HCEC 1CT (cell line): ENCODE measurements around the gene ADSL.
"Not testable (repeated sequence)": the region's sequence is repeated elsewhere in the genome, so short reads cannot be mapped to it uniquely, and the experiment has no call there.

Source experiments
- DNase-seq: peaks from one replicate; pipeline ENCODE4 v3.0.0-alpha.2; 2017

The ADSL gene

DNA sequence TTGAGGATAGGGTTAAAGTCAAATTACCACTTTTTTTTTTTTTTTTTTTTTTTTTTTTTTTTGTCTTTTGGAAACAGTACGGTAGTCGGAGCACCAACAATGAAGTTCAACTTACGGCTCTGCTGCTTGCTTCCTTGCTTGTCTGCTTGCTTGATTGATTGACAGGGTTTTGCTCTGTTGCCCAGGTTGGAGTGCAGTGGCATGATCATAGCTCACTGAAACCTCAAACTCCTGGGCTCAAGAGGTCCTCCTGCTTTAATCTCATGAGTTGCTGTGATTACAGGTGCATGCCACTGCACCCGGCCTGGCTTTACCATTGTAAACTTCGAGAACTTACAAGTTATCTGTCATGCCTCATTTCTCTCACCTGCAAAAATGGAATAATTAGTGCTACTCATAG lies 29.8 kb downstream of the ADSL start:
- no peak for DNase-seq

DNA sequence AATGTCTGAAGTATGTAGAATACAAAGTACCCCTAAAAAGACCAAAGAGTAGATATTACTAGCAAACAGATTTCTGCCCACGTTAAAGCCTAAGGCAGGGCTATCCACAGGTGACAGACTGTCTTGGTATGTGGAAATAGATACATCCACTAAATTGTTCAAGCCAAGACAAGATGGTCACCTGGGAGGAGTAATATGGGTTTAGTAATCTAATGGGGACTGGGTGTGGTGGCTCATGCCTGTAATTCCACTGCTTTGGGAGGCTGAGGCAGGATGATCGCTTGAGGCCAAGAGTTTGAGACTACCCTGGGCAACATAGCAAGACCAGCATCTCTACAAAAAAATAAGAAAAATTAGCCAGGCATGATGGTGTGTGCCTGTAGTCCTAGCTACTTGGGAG lies 31.6 kb downstream of the ADSL start:
- DNase-seq, result no peak

DNA sequence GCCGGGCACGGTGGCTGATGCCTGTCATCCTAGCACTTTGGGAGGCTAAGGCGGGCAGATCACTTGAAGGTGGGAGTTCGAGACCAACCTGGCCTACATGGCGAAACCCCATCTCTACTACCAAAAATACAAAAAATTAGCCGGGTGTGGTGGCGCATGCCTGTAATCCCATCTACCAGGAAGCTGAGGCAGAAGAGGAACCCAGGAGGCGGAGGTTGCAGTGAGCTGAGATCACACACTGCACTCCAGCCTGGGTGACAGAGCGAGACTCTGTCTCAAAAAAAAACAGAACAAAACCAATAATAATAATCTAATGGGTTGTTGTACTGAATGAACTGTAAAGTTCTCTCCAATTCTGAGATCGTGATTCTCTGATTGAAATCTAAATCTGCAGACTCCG lies 32.1 kb downstream of the ADSL start:
- not testable (repeated sequence) for DNase-seq

DNA sequence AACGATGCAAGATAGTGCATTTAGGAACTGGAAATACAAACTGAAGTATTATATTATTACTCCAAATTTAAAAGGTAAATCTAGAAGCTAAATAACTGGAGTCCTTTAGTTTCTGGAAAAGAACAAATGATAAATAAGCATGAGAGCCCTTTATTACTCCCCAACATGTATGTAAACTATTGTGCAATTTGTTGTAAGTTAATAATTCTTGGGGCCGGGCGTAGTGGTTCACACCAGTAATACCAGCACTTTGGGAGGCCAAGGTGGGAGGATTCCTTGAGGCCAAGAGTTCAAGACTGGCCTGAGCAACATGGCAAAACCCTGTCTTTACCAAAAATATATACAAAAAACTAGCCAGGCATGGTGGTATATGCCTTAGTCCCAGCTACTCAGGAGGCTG lies 35.2 kb downstream of the ADSL start:
- DNase-seq, result no peak

DNA sequence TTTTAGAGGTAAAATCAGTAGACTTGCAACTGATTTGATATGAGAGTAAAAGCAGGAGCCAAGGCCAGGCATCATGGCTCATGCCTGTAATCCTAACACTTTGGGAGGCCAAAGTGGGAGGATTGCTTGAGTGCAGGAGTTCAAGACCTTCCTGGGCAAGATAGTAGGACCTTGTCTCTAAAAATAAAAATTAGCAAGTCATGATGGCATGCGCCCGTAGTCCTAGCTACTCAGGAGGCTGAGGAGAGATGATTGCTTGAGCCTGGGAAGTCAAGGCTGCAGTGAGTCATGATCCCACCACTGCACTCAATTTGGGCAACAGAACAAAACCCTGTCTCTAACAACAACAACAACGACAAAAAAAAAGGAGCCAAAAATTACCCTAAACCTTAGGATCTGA lies 37.6 kb downstream of the ADSL start:
- peak; percentile 41 for DNase-seq

DNA sequence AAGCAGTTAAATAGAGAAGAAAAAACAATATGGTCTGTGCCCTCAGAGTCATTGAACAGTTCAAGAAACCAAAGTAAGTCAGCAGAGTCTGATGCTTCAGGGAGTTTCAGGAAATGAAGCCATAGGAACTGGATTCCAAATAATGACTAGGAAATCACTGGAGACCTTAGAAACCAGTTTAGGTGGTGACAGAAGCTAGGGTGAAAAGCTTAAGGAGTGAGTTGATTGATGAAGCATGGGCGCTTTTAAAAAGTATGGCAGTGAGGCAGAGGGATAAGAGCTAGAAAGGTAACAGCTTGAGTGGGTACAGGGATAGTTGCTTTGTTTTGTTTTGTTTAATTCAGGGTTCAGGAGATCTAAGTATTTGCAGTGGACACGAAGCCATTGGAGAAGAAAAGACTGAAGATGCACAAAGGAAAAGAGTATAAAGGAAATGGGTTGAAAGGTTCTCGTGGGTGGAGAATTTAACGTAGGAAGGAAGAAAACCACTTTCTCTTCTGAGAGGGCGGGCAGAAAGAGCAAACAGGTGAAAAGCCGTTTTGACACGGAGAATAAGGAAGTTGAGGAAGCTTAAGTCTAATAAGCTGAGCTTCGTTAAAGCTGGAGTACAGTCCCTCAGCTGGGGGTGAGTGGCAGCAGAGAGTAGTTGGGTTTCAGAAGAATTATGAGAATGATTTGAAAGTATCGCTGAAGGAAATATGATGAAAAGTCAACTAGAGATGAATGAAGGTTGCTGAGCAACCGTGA lies 38.9 kb downstream of the ADSL start:
- no peak for DNase-seq

DNA sequence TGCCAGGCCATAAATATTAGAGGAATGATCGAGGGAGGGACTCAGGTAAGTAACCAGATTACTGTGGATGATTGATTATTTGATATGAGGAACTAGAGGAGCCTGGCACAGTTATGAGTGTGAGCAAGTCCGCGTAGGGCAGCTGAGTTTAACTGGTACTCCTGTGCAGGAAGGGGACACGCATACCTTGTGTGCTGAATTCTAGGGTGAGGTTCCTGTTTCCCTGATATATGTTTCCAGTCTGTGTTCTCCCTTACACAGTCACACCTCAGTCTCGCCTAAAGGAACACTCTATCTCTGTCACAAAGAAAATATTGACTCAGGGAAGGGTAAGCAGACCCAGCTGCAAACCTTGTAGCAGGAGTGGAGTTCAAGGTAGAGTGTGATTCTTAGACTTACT lies 41.4 kb downstream of the ADSL start:
- DNase-seq, result no peak

DNA sequence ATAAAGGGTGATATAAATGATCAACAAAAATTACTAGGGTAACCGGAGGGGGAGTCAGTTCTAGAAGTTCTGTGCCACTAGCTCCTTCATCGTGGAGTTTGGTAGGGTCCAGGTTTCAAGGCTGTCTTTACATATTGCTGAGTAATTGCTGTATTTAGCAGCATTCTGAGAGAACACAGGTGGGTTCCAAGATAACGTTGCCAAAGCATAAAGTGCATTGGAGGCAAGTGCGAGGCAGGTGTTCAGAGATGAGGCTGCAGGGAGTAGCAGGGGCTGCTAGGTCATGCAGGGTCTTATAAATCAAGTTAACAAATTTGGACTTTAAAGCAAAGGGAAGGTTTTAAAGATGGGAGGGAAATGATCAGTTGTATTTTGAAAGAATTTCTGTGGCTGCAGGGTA lies 41.9 kb downstream of the ADSL start:
- no peak for DNase-seq

DNA sequence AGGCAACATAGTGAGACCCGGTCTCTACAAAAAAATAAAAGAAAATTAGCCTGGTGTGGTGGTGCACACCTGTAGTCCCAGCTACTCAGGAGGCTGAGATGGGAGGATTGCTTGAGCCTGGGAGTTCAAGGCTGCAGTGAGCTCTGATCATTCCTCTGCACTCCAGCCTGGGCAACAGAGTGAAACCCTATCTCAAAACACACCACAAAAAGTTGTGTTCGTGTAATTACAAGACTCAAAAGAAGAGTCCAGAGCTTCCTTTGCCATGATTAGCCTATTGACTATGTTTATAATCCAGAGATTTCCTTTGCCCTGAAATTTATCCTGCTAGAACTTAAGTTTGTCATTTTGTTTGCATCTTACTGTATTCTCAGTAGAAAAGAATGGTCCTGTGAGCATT lies 45.1 kb downstream of the ADSL start:
- DNase-seq, result no peak

DNA sequence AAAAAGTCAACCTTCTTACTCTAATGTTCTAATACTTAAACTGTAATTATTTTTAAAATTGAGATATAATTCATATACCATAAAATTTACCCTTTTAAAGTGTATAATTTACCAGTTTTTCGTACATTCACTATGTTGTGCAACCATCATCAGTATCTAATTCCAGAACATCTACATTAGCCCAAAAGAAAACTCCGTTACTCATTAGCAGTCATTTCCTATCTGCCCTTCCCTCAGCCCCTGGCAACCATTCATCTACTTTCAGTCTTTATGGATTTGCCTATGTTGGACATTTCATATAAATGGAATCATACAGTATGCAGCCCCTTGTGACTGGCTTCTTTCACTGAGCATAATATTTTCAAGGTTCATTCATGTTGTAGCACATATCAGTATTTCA lies 46.3 kb downstream of the ADSL start:
- DNase-seq, result peak; percentile 19

DNA sequence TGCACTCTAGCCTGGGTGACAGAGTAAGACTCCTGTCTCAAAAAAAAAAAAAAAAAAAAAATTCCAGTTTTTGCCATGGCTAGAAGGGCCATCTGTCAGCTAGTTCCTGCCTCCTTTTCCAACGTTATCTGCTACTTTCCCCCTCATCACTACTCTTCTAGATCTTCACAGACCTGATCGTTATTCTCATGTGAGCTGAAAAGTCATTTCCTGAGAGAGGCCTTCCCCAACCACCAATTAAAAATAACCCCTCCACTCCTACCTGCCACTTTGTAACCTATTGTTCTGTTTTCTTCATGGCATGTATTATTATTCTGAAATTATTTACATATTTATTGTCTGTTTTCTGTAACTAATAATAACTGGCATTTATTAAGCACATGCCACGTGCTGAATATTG lies 48.3 kb downstream of the ADSL start:
- no peak for DNase-seq

DNA sequence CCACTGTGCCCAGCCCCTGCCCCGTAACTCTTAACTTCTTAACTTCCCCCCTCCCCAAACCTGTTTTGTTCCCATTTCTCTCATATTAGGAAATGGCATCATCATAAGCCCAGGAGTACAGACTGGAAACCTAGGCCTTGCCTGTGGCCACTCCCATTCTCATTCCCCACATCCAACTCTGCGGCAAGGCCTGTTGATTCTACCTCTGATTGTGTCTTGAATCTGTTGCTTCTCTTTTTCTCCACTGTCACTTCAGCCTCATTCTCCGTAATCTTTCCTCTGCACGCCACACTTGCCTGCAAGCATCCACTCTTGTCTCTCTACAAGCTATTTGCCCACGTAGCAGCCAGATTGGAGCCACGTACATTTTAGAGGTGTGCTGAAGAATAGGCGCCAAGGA lies 49.3 kb downstream of the ADSL start:
- no peak for DNase-seq

DNA sequence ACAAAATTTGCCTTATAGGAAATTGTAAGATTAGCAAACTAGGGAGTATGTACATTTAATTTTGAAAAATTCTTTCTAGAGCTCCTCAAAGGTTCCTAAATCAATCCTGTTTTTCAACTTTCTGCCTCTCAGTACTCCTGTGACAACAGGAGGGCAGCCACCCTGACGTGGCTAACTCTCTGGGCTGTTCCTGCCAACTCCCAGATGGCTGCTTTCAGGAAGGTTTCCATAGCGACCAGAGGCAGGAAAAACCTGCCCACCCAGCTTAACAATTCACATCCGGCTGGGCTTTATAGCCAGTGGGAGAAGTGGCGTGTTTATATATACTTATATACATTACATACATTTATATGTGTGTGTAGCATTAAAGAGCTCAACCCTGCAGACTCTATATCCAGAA lies 50.6 kb downstream of the ADSL start:
- no peak for DNase-seq

DNA sequence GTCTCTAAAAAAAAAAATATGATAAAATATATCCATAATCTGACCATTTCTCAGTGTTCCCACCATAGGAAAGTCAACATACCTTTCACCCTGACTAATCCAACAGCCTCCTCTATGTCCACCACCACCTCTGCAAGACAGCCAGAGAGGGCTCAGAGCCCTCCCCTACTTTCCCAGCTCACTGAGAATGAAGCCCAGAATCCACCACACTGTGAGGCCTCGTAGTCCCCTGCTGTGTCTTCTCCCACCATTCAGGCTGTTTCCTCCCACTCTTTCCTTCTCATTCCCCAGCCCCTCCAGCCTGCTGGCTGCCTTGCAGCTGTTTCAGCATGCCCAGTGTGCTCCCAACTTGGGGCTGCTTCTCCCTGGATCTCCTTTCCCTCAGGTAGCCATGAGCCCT lies 51.1 kb downstream of the ADSL start:
- DNase-seq, result no peak

DNA sequence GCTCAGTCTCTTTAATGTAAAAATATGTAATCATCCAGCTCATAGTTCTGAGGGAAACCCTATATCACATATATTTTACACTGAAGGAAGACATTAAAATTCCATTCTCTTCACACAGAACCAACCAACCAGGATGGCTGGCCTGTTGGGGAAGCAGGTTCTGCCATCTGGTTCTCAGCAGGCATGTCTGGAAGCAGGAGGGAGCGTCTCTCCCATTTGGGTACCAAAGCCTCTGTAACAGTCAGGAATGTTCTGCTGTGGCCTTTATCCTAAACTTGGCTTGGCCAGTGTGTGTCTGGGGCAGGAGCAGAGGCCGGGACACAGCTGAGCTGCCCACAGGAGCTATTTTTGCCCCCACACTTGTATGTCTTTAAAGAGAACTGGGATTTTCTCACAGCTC lies 53.3 kb downstream of the ADSL start:
- no peak for DNase-seq

DNA sequence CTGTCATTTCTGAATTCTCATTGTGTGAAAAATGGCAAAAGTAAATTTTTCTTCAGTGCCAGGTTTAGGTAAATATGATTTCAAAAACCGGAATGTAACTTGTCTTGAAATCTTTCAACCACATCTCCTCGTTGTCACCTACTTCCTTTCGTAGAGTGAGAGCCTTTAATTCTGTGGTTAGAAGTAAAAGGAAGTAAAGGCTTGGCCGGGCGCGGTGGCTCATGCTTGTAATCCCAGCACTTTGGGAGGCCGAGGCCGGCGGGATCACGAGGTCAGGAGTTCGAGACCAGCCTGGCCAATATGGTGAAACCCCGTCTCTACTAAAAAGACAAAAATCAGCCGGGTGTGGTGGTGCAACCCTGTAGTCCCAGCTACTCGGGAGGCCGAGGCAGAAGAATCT lies 53.9 kb downstream of the ADSL start:
- no peak for DNase-seq

DNA sequence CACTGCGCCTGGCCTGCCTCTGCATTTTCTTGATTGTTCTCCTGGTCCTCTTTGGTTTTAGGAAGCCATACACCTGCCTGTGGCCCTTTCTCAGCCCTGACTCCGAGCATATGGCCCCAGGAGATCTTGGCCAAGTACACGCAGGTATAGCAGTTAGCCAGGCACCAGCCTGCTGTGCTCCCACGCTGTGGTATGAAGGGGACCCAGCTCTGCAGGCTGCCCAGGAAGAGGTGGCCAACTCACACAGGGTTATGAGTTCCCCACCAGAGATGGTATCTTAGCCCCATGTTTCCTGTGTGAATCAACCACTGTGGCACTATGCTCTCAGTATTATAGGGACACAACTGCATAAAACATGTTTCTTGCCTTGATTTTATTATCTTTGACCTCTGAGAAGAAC lies 55.2 kb downstream of the ADSL start:
- no peak for DNase-seq

DNA sequence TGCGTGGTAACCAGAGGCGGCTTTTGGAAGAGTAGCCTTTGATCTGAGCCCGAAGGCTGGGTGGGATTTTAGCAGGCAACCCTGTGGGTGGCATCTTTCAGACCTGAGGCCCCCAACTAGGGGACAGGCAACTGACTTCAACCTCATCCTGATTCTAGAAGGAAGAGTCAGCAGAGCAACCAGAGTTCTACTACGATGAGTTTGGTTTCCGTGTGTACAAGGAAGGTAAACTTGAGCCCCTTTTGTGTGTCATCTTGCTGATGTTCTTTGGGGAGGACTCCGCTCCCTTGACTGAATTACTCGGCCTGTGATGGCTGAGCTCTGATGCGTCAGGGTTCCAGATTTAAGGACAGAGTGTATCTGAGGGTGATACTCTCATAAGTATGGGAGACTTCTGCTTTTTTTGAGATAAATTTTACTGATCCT lies 55.7 kb downstream of the ADSL start:
- no peak for DNase-seq

DNA sequence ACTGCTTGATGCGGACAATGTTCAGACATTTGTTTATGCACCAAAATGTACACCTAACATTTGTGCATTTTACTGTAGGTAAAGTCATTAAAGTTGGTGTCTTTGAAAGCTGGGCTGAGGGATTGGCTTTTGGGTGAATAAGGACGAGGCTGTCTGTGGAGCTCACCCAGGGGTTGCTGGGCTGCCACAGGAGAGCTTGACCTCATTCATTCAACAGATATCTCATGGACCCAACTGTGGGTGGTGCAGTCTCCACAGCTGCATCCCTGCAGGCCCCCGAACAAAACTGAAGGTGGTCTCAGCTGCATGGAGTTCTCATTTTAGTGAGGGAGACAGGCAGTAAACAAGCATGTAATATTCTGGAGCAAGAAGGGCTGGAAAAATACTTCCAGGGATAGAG lies 56.8 kb downstream of the ADSL start:
- DNase-seq, result no peak

DNA sequence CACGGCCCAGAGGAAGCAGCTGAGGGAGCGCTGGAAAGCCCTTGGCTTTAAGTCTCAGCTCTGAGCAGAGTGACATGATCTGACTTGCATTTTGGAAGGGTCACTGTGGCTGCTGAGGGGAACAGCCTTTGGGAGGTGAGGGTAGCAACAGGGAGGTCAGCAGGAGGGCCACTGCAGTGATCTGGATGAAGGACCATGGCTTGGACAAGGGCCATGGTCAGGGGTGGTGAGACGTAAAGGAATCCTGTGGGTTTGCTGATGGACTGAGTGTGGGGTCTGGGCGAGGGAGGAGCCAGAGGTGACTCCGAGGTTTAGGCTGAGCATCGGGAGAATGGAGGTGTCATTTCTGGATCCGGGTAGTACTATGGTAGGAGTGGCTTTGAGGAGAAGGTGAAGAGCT lies 57.4 kb downstream of the ADSL start:
- DNase-seq, result no peak

DNA sequence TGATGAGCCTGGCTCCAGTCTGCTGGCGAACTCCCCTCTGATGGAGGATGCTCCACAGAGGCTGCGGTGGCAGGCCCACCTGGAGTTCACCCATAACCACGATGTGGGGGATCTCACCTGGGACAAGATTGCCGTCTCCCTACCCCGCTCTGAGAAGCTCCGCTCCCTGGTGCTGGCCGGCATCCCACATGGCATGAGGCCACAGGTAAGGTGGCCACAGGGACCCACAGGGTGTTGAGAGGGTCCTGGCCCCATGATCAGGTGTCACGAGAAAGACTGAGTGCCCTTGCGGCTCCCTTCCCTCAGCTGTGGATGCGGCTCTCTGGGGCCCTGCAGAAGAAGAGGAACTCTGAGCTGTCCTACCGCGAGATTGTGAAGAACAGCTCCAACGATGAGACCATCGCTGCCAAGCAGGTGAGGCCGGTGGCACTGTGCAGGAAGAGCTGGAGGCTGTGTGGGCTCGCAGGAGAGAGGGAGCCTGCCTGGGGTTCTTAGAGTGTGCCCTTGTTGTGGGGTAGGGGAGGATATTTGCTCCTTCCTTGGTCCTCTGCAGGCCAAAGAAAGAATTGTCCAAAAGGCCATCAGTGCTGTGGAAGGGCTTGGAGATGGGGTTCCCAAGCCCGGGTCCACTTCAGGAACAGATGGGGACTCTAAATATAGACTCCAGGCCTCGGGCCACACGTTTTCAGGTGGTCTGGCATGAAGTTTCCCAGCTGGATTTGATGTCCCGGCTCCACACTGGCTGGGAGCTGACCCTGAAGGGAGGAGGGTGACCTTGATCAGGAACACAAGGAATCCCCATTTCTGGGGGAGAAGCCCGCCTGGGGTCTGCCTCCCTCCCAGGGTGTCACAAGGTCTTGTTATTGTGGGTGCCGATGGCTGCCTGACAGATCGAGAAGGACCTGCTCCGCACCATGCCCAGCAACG lies 58.2 kb downstream of the ADSL start:
- DNase-seq, result no peak

DNA sequence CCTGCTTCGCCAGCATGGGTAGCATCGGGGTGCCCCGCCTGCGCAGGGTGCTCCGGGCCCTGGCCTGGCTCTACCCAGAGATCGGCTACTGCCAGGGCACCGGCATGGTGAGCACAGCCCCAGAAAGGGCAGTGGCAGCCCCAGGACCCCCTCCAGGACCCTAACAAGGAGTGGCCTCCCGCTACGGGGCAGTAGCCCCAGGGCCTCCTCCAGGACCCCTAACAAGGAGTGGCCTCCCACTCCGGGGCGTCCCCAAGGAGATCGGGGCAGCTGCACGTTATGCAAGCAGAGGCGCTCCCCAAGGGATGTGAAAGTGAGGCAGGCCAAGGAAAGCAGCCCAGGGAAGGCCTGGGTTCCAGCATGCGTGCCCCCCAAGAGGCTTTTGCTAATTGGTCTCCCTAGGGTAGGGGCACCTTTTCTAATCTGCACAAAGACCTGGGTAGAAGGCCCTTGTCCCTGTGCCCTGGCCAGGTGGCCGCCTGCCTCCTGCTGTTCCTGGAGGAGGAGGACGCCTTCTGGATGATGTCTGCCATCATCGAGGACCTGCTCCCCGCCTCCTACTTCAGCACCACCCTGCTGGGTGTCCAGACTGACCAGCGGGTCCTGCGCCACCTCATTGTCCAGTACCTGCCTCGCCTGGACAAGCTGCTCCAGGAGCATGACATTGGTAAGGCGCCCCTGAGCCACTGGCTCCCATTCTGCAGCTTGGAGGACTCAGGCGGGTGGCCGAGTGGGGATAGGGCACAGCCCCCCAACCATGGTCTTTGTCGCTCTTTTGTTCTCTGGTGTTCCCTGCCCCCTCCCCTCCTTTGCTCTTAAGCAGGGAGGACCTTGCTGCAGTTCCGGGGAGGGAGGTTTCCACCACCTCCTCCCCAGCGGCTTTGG lies 59.1 kb downstream of the ADSL start:
- DNase-seq, result no peak
